Measurements from ENCODE around the gene VPS33B. TPM values are rescaled to one million over a fixed set of nuclear protein-coding genes. Genes with fewer than 3 reads are reported as not detected.
A peak's percentile ranks its signal among the peaks of the same experiment; 100 is the strongest.

The VPS33B gene
- total and polyA plus RNA-seq, 2 experiments from 2014 or later, result 8.8 to 15.2 TPM

GRCh38 chr15:91072161-91072560 lies 49.8 kb upstream of the VPS33B start (continued):
- TF ChIP-seq ZNF114 (CRISPR knock-in tag; IDR thresholded peaks at IDR 0.05), result no peak
- TF ChIP-seq POLR2AphosphoS5 (IDR thresholded peaks at IDR 0.05; ENCODE audit: low read depth), result no peak
- TF ChIP-seq JUNB (IDR thresholded peaks at IDR 0.05; ENCODE audit: unreplicated experiment), result no peak
- TF ChIP-seq, protein P1, sequence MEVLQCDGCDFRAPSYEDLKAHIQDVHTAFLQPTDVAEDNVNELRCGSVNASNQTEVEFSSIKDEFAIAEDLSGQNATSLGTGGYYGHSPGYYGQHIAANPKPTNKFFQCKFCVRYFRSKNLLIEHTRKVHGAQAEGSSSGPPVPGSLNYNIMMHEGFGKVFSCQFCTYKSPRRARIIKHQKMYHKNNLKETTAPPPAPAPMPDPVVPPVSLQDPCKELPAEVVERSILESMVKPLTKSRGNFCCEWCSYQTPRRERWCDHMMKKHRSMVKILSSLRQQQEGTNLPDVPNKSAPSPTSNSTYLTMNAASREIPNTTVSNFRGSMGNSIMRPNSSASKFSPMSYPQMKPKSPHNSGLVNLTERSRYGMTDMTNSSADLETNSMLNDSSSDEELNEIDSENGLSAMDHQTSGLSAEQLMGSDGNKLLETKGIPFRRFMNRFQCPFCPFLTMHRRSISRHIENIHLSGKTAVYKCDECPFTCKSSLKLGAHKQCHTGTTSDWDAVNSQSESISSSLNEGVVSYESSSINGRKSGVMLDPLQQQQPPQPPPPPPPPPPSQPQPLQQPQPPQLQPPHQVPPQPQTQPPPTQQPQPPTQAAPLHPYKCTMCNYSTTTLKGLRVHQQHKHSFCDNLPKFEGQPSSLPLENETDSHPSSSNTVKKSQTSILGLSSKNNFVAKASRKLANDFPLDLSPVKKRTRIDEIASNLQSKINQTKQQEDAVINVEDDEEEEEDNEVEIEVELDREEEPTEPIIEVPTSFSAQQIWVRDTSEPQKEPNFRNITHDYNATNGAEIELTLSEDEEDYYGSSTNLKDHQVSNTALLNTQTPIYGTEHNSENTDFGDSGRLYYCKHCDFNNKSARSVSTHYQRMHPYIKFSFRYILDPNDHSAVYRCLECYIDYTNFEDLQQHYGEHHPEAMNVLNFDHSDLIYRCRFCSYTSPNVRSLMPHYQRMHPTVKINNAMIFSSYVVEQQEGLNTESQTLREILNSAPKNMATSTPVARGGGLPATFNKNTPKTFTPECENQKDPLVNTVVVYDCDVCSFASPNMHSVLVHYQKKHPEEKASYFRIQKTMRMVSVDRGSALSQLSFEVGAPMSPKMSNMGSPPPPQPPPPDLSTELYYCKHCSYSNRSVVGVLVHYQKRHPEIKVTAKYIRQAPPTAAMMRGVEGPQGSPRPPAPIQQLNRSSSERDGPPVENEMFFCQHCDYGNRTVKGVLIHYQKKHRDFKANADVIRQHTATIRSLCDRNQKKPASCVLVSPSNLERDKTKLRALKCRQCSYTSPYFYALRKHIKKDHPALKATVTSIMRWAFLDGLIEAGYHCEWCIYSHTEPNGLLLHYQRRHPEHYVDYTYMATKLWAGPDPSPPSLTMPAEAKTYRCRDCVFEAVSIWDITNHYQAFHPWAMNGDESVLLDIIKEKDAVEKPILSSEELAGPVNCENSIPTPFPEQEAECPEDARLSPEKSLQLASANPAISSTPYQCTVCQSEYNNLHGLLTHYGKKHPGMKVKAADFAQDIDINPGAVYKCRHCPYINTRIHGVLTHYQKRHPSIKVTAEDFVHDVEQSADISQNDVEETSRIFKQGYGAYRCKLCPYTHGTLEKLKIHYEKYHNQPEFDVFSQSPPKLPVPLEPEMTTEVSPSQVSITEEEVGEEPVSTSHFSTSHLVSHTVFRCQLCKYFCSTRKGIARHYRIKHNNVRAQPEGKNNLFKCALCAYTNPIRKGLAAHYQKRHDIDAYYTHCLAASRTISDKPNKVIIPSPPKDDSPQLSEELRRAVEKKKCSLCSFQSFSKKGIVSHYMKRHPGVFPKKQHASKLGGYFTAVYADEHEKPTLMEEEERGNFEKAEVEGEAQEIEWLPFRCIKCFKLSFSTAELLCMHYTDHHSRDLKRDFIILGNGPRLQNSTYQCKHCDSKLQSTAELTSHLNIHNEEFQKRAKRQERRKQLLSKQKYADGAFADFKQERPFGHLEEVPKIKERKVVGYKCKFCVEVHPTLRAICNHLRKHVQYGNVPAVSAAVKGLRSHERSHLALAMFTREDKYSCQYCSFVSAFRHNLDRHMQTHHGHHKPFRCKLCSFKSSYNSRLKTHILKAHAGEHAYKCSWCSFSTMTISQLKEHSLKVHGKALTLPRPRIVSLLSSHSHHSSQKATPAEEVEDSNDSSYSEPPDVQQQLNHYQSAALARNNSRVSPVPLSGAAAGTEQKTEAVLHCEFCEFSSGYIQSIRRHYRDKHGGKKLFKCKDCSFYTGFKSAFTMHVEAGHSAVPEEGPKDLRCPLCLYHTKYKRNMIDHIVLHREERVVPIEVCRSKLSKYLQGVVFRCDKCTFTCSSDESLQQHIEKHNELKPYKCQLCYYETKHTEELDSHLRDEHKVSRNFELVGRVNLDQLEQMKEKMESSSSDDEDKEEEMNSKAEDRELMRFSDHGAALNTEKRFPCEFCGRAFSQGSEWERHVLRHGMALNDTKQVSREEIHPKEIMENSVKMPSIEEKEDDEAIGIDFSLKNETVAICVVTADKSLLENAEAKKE (CRISPR knock-in tag; IDR thresholded peaks at IDR 0.05), result no peak

DNA sequence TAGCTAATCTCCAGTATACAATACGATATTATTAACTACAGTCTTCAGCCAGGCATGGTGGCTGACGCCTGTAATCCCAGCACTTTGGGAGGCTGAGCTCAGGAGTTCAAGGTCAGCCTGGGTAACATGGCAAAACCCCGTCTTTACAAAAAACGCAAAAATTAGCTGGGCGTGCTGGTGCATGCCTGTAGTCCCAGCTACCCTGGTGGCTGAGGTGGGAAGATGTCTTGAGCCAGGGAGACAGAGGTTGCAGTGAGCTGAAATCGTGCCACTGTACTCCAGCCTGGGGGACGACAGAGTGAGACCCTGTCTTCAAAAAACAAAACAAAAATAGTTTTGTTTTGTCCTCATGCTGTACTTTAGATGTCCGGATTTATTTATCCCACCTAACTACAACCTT lies 48.5 kb upstream of the VPS33B start:
- Mint-ChIP-seq H3K27ac (no peak overlapping the region), H3K4me1 (peaks cover 8% of the 10 kb centered on the region; the same call in 1 of the 3 replicates), H3K9me3 (no peaks in the 10 kb centered on the region), H3K4me3 (no peak overlapping the region), H3K27me3 (ENCODE audit: insufficient read depth, low read depth, poor library complexity) (no peaks in the 10 kb centered on the region), H3K36me3 (ENCODE audit: low read depth) (no peaks in the 10 kb centered on the region)
- no peak overlapping the region for H3K4me2 ChIP-seq
- H4K20me1 ChIP-seq (replicated peaks; ENCODE audit: insufficient read depth), result no peaks in the 10 kb centered on the region
- ATAC-seq (peak; percentile 65), DNase-seq (ENCODE audit: low spot score) (peak; percentile 25)
- H3F3A ChIP-seq (replicated peaks; ENCODE audit: low read depth), result no peaks in the 10 kb centered on the region
- no peaks in the 10 kb centered on the region; the same call in 1 of the 2 replicates for H3K4me1 ChIP-seq (ENCODE audit: insufficient read depth)
- no peak overlapping the region for H3K4me3 ChIP-seq
- H2AFZ ChIP-seq, result no peak overlapping the region
- H3K36me3 ChIP-seq (ENCODE audit: insufficient read depth), result no peaks in the 10 kb centered on the region
- no peaks in the 10 kb centered on the region for H3K27me3 ChIP-seq (ENCODE audit: insufficient read depth)
- H3K79me2 ChIP-seq (replicated peaks; ENCODE audit: insufficient read depth), result no peaks in the 10 kb centered on the region
- H3K27ac ChIP-seq (ENCODE audit: low read depth), result no peak overlapping the region
- H3K9me2 ChIP-seq (ENCODE audit: insufficient read depth), result no peaks in the 10 kb centered on the region
- TF ChIP-seq CTCF (conservative IDR thresholded peaks at IDR 0.05; ENCODE audit: low read depth in 2 of 2) (no peak; a peak in 1 of 4 replicates), ZNF114 (CRISPR knock-in tag; IDR thresholded peaks at IDR 0.05) (no peak), EZH2phosphoT487 (IDR thresholded peaks at IDR 0.05; ENCODE audit: unreplicated experiment) (no peak), STAT1 (IDR thresholded peaks at IDR 0.05; ENCODE audit: unreplicated experiment) (no peak), CREB1 (CRISPR knock-in tag; IDR thresholded peaks at IDR 0.05; ENCODE audit: low read depth) (no peak), NANOG (IDR thresholded peaks at IDR 0.05; ENCODE audit: borderline replicate concordance) (no peak), JUNB (IDR thresholded peaks at IDR 0.05; ENCODE audit: unreplicated experiment) (no peak), EZH2 (IDR thresholded peaks at IDR 0.05; ENCODE audit: low read depth, unreplicated experiment) (no peak)
- TF ChIP-seq, protein P2, sequence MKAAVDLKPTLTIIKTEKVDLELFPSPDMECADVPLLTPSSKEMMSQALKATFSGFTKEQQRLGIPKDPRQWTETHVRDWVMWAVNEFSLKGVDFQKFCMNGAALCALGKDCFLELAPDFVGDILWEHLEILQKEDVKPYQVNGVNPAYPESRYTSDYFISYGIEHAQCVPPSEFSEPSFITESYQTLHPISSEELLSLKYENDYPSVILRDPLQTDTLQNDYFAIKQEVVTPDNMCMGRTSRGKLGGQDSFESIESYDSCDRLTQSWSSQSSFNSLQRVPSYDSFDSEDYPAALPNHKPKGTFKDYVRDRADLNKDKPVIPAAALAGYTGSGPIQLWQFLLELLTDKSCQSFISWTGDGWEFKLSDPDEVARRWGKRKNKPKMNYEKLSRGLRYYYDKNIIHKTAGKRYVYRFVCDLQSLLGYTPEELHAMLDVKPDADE (IDR thresholded peaks at IDR 0.05), result no peak

All from GM23338 (cell line).